Adrenal gland (tissue), 5 donors: ENCODE results near the gene CLMP.

Source experiments
- CTCF ChIP-seq, 6 experiments: fragments of 450-650 bp in 4 of 6; fragments of 200-600 bp in 2 of 6; sonication (generic) in 1 of 6; IDR thresholded peaks; 1 replicate in 5 of 6; 2 replicates in 1 of 6; pipeline versions ENCODE4 v1.5.1 to v1.8.0; 2016 to 2021; ENCODE audit warnings: antibody characterized with exemption in 6 of 6, mild to moderate bottlenecking in 2 of 6, moderate library complexity in 1 of 6
- POLR2A ChIP-seq, 2 donors: fragments of 450-650 bp; IDR thresholded peaks; one replicate each; pipeline ENCODE4 v1.6.1; 2017; ENCODE audit warnings: antibody characterized with exemption in 2 of 2, mild to moderate bottlenecking in 2 of 2, moderate library complexity in 1 of 2
- donor health status: DM: no; HTN: no; CAD: no.

- no peak for TF ChIP-seq CTCF (IDR thresholded peaks at IDR 0.05)
- no peak for TF ChIP-seq POLR2A (IDR thresholded peaks at IDR 0.05)
Measured at GRCh38 chr11:123072332-123072761, 122.7 kb downstream of the CLMP start.
